Measurements from ENCODE around the gene TMEM260.

DNA sequence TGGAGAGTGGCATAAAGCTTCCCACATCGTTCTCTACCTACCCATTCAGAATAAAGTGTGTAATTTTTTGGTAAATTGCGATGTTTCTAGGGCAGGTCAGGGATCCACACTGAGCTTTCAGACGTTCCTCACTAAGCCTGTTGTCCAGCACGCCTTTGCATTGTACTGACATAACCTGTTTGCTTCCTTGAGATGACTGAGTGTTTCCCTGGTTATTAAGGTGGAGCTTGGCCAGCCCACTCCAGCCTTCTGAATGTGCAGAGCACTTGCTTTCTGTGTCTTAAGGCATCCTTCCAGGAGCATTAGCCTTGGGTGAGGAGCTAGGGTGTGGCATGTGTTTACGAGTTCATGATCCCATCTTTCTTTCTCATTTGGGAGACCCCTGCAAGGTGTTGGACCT, 96.4 kb downstream of the TMEM260 start:
- TF ChIP-seq, protein P1, sequence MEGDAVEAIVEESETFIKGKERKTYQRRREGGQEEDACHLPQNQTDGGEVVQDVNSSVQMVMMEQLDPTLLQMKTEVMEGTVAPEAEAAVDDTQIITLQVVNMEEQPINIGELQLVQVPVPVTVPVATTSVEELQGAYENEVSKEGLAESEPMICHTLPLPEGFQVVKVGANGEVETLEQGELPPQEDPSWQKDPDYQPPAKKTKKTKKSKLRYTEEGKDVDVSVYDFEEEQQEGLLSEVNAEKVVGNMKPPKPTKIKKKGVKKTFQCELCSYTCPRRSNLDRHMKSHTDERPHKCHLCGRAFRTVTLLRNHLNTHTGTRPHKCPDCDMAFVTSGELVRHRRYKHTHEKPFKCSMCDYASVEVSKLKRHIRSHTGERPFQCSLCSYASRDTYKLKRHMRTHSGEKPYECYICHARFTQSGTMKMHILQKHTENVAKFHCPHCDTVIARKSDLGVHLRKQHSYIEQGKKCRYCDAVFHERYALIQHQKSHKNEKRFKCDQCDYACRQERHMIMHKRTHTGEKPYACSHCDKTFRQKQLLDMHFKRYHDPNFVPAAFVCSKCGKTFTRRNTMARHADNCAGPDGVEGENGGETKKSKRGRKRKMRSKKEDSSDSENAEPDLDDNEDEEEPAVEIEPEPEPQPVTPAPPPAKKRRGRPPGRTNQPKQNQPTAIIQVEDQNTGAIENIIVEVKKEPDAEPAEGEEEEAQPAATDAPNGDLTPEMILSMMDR (IDR thresholded peaks at IDR 0.05), result no peak
- TF ChIP-seq POLR2A (IDR thresholded peaks at IDR 0.05), result no peak

Measured in right lobe of liver (tissue), 4 donors.